GM23248 (cell line): ENCODE results near the gene EBF3.

Experiments
- EZH2 ChIP-seq: fragments of 200-600 bp; sonication (generic); IDR thresholded peaks from 2 replicates; pipeline ENCODE4 v1.6.1; 2018; ENCODE audit warnings: antibody characterized with exemption, mild to moderate bottlenecking; ENCODE audit not compliant: insufficient read depth, poor library complexity, severe bottlenecking
- EZH2phosphoT487 ChIP-seq: fragments of 200-600 bp; sonication (generic); IDR thresholded peaks from 2 replicates; pipeline ENCODE4 v1.6.1; 2018; ENCODE audit warnings: antibody characterized with exemption, moderate library complexity, mild to moderate bottlenecking, low read depth; ENCODE audit not compliant: insufficient read depth

DNA sequence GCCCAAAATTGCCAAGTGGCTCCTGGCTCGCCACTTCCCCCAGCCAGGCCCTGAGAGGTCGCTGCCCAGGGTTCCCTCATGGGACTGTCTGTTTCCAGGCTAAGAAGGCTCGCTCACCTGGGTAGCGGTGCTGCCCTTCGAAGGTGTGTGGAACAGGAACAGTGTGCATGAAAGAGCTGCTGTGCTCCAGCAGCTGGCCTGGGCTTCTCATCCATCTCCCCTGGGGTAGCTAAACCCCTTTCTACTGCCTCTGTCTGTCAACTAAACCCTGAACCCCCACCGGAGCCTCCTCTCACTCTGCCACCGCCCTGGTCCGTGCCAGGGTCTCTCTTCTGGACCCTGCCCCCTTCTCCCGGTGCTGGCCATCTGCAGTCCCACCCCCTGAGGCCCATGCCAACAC, 152.9 kb downstream of the EBF3 start:
- TF ChIP-seq EZH2, result no peak
- TF ChIP-seq EZH2phosphoT487, result no peak
